GM12878 (cell line): Measurements from ENCODE around the gene TRRAP. TPM values are rescaled to one million over a fixed set of nuclear protein-coding genes. Genes with fewer than 3 reads are reported as not detected.

Experiments used
- ATAC-seq: fragments of 200-7000 bp; cut with Tn5 transposase; 3 replicates; pipeline ENCODE4 v1.9.1; 2020; ENCODE audit warnings: mild to moderate bottlenecking, moderate library complexity
- BruUV-seq: library from RNA; stranded (reverse); fragments of 400-500 nt; replicated peaks from 2 replicates; lab custom pipeline; 2021; lab: Mats Ljungman, UMichigan
- CTCF ChIA-PET: fragments of 300-600 bp; sonication (Branson Sonifier 250); formaldehyde crosslinking; extraction: SDS; loops from one replicate; lab custom pipeline; 2021; ENCODE audit warnings: inconsistent platforms; lab: Yijun Ruan, JAX
- POLR2A ChIA-PET: fragments of 350-600 bp; formaldehyde crosslinking; extraction: SDS; loops from one replicate; lab custom pipeline; 2021; ENCODE audit warnings: inconsistent platforms; lab: Charles Lee
- RAD21 ChIA-PET: fragments of 300-600 bp; sonication (Branson Sonifier 250); formaldehyde crosslinking; loops from one replicate; lab custom pipeline; 2023; ENCODE audit warnings: antibody characterized with exemption; ENCODE audit not compliant: unreplicated experiment; lab: Charles Lee
- SMC1A ChIA-PET: fragments of 300-600 bp; sonication (Branson Sonifier 250); formaldehyde crosslinking; loops from one replicate; lab custom pipeline; 2023; ENCODE audit not compliant: unreplicated experiment, uncharacterized antibody; lab: Charles Lee
- DNase-seq: peaks from one replicate; pipeline ENCODE4 v3.0.0-alpha.2; 2011; ENCODE audit warnings: low read depth, low spot score
- FAIRE-seq: peaks from 3 replicates; lab custom pipeline; 2011; peaks lifted over from hg19 to GRCh38; lab: Jason Lieb, UNC
- H2AFZ ChIP-seq: 2 replicates; pipeline ENCODE4 v1.6.0; 2011; ENCODE audit warnings: low read depth, low read length, control low read depth; ENCODE audit not compliant: control insufficient read depth
- H3K27ac ChIP-seq: 2 replicates; pipeline ENCODE4 v1.5.1; 2011; ENCODE audit warnings: control low read depth; ENCODE audit not compliant: control insufficient read depth, insufficient read depth
- H3K27me3 ChIP-seq, 2 experiments: replicated peaks in 1 of 2; 2 replicates each; pipeline versions ENCODE4 v1.6.0 to v1.6.1; 2011; ENCODE audit warnings: low read length in 1 of 2; ENCODE audit not compliant: control insufficient read depth in 2 of 2, insufficient read depth in 2 of 2
- H3K36me3 ChIP-seq, 2 experiments: 2 replicates each; pipeline ENCODE4 v1.5.1; 2011; ENCODE audit warnings: low read length in 1 of 2; ENCODE audit not compliant: control insufficient read depth in 2 of 2, insufficient read depth in 2 of 2
- H3K4me1 ChIP-seq: 2 replicates; pipeline ENCODE4 v1.6.1; 2011; ENCODE audit warnings: mild to moderate bottlenecking, low read length, moderate library complexity, mixed read lengths; ENCODE audit not compliant: control insufficient read depth, insufficient read depth
- H3K4me2 ChIP-seq: 2 replicates; pipeline ENCODE4 v1.6.0; 2011; ENCODE audit warnings: control low read depth; ENCODE audit not compliant: control insufficient read depth, insufficient read depth
- H3K4me3 ChIP-seq: fragments of 200-600 bp; sonication (generic); 2 replicates; pipeline ENCODE4 v1.5.1; 2016
- H3K79me2 ChIP-seq: 2 replicates; pipeline ENCODE4 v1.6.0; 2011; ENCODE audit warnings: low read length; ENCODE audit not compliant: control insufficient read depth, insufficient read depth
- H3K9ac ChIP-seq: 2 replicates; pipeline ENCODE4 v1.8.0; 2011; ENCODE audit warnings: low read length, control low read depth, mixed read lengths; ENCODE audit not compliant: control insufficient read depth, insufficient read depth
- H3K9me3 ChIP-seq: replicated peaks from 3 replicates; pipeline ENCODE4 v1.5.1; 2011; ENCODE audit warnings: mild to moderate bottlenecking, low read length; ENCODE audit not compliant: control insufficient read depth, insufficient read depth
- H4K20me1 ChIP-seq: 2 replicates; pipeline ENCODE4 v1.6.0; 2011; ENCODE audit not compliant: control insufficient read depth, insufficient read depth
- NFYA ChIP-seq: IDR thresholded peaks from 2 replicates; pipeline ENCODE4 v1.6.1; 2011; ENCODE audit warnings: low read depth, mild to moderate bottlenecking, low read length, improper control_type of control experiment, borderline replicate concordance
- SRF ChIP-seq, 2 experiments: IDR thresholded peaks; 2 replicates each; pipeline ENCODE4 v1.6.1; 2011; ENCODE audit warnings: low read depth in 2 of 2, low read length in 2 of 2, mild to moderate bottlenecking in 1 of 2, moderate library complexity in 1 of 2
- STAT3 ChIP-seq: IDR thresholded peaks from 2 replicates; pipeline ENCODE4 v1.6.1; 2011; ENCODE audit warnings: low read depth, low read length, improper control_type of control experiment
- WGBS: methylation state at CpG from one replicate; pipeline ENCODE4 v1.1.6; 2016; ENCODE audit warnings: low lambda C conversion rate; ENCODE audit not compliant: insufficient replicate concordance, insufficient coverage; ENCODE audit errors: missing lambda C conversion rate; 5-methylcytosine and 5-hydroxymethylcytosine counted together
- in situ Hi-C: fragments of 300-500 bp; cut with MboI; formaldehyde crosslinking; loops from 9 replicates; pipeline ENCODE4 v1.14.3; 2018; ENCODE audit warnings: mixed read lengths
- intact Hi-C: fragments of 100-400 bp; cut with micrococcal nuclease; formaldehyde crosslinking; loops from one replicate; pipeline ENCODE4 v1.14.2; 2022; ENCODE audit not compliant: unreplicated experiment
- polyA plus RNA-seq, 11 experiments: library from polyadenylated mRNA; depleted of rRNA in 4 of 11; unstranded in 6 of 11; stranded (reverse) in 5 of 11; fragments of >200 nt; fragmentation: Nextera tagmentation in 4 of 11; fragmentation: Illumina TruSeq in 1 of 11; extraction: Ambion mirVana in 4 of 11; extraction: Trizol in 1 of 11; gene quantifications; 1 replicate in 1 of 11; 2 replicates in 10 of 11; pipeline versions ENCODE4 v1.2.1 to v1.2.3, GENCODE V29; 2011 to 2016; ENCODE audit warnings: inconsistent platforms in 2 of 11, missing spikeins in 2 of 11, low read depth in 1 of 11
- total RNA-seq, 4 experiments: library from RNA; depleted of rRNA in 3 of 4; stranded (reverse); fragments of >200 nt in 3 of 4; fragmentation: Illumina TruSeq in 1 of 4; extraction: Trizol in 1 of 4; gene quantifications; 2 replicates each; pipeline versions ENCODE4 v1.2.1 to v1.2.3, GENCODE V29; 2013 to 2021
- TF ChIP-seq, protein P1 (sequence below): fragments of 450-650 bp; IDR thresholded peaks from 2 replicates; pipeline ENCODE4 v1.6.1; 2016; ENCODE audit warnings: mild to moderate bottlenecking, moderate library complexity, borderline replicate concordance
- TF ChIP-seq, protein P2 (sequence below): fragments of 150-350 bp; IDR thresholded peaks from 2 replicates; pipeline ENCODE4 v1.6.1; 2016; ENCODE audit warnings: low read depth, low read length

The TRRAP gene
- total and polyA plus RNA-seq, 10 of the 15 experiments (the other 5 are each of a cell fraction or from before 2014, with no cell fraction given), result 1.1 to 39.3 (median 8.5) TPM

DNA sequence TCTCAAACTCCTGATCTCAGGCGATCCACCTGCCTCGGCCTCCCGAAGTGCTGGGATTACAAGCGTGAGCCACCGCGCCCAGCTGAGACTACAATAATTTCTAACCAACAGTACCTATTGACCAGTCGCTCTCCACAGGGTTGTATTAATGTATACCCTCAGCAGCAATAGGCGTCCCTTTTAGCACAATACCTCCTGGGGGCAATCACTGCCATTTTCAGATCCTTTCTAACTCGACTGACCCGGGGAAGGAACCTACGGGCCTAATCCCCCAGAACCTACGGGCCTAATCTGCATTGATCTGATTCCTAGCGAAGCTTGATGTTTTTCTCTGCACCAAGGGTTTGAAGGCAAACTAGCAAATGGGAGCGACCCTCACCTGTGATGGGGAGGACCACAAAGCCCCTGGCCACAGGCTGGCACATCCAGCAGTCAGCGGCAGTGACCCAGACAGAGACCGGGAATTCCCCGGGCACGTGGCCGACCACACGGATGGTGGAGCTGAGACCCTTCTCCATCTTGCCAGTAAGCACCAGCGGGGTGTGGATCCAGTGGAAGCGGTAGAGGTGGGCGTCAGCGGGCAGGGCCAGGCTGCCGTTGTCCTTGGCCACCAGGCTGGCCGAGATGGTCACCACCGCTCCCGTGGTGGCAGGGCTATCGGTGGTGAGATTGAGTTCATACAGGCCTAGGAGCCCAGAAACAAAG, 15.5 kb upstream of the TRRAP start (continued):
- no peak for TF ChIP-seq NFYA
- TF ChIP-seq, protein P1, sequence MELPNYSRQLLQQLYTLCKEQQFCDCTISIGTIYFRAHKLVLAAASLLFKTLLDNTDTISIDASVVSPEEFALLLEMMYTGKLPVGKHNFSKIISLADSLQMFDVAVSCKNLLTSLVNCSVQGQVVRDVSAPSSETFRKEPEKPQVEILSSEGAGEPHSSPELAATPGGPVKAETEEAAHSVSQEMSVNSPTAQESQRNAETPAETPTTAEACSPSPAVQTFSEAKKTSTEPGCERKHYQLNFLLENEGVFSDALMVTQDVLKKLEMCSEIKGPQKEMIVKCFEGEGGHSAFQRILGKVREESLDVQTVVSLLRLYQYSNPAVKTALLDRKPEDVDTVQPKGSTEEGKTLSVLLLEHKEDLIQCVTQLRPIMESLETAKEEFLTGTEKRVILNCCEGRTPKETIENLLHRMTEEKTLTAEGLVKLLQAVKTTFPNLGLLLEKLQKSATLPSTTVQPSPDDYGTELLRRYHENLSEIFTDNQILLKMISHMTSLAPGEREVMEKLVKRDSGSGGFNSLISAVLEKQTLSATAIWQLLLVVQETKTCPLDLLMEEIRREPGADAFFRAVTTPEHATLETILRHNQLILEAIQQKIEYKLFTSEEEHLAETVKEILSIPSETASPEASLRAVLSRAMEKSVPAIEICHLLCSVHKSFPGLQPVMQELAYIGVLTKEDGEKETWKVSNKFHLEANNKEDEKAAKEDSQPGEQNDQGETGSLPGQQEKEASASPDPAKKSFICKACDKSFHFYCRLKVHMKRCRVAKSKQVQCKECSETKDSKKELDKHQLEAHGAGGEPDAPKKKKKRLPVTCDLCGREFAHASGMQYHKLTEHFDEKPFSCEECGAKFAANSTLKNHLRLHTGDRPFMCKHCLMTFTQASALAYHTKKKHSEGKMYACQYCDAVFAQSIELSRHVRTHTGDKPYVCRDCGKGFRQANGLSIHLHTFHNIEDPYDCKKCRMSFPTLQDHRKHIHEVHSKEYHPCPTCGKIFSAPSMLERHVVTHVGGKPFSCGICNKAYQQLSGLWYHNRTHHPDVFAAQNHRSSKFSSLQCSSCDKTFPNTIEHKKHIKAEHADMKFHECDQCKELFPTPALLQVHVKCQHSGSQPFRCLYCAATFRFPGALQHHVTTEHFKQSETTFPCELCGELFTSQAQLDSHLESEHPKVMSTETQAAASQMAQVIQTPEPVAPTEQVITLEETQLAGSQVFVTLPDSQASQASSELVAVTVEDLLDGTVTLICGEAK, result no peak
- TF ChIP-seq, all 136 proteins: peak for 0

DNA sequence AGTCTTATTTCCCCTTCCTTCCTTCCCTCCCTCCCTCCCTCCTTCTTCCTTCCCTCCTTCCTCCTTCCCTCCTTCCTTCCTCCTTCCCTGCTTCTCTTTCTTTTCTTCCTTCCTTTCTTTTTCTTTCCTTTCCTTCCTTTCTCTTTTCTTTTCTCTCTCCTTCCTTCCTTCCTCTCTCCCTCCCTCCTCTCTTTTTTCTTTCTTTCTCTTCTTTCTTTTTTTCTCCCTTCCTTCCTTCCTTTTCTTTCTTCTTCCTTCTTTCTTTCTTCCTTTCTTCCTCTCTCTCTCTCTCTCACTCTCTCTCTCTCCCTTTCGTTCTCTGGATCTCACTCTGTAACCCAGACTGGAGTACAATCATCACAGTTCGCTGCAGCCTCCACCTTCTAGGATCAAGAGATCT, 14.7 kb upstream of the TRRAP start:
- Histone ChIP-seq H3K4me3 (no peak overlapping the region), H3K4me1 (no peaks in the 10 kb centered on the region), H3K9me3 (no peaks in the 10 kb centered on the region), H3K4me2 (no peak overlapping the region), H3K36me3 (no peaks in the 10 kb centered on the region), H3K9ac (no peak overlapping the region), H3K79me2 (no peaks in the 10 kb centered on the region), H3K27ac (no peak overlapping the region), H2AFZ (no peak overlapping the region), H3K27me3 (peaks cover 0 to 3% of the 10 kb centered on the region in 2 experiments; a peak in 2 of 4 replicates), H4K20me1 (no peaks in the 10 kb centered on the region)
- ATAC-seq (no peak), DNase-seq (no peak), FAIRE-seq (no peak)
- ChIA-PET RAD21 (no interaction called here), SMC1A (no interaction called here), CTCF (interaction anchor here (0.6 kb wide), 1 partner anchor 14 kb away, joined by 3 read pairs; no protein-coding TSS in a partner anchor), POLR2A (no interaction called here)
- no TSS peak for BruUV-seq
- in situ Hi-C loops (no loop called here), intact Hi-C loops (no loop called here)
- 31% methylated on average over 2 of the region's 2 CpGs for WGBS
- TF ChIP-seq, protein P2, sequence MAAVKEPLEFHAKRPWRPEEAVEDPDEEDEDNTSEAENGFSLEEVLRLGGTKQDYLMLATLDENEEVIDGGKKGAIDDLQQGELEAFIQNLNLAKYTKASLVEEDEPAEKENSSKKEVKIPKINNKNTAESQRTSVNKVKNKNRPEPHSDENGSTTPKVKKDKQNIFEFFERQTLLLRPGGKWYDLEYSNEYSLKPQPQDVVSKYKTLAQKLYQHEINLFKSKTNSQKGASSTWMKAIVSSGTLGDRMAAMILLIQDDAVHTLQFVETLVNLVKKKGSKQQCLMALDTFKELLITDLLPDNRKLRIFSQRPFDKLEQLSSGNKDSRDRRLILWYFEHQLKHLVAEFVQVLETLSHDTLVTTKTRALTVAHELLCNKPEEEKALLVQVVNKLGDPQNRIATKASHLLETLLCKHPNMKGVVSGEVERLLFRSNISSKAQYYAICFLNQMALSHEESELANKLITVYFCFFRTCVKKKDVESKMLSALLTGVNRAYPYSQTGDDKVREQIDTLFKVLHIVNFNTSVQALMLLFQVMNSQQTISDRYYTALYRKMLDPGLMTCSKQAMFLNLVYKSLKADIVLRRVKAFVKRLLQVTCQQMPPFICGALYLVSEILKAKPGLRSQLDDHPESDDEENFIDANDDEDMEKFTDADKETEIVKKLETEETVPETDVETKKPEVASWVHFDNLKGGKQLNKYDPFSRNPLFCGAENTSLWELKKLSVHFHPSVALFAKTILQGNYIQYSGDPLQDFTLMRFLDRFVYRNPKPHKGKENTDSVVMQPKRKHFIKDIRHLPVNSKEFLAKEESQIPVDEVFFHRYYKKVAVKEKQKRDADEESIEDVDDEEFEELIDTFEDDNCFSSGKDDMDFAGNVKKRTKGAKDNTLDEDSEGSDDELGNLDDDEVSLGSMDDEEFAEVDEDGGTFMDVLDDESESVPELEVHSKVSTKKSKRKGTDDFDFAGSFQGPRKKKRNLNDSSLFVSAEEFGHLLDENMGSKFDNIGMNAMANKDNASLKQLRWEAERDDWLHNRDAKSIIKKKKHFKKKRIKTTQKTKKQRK, result no peak
- TF ChIP-seq SRF (IDR thresholded peaks at IDR 0.05; ENCODE audit: low read depth in 2 of 2, low read length in 2 of 2), result no peak
- TF ChIP-seq STAT3, result no peak
